A673 (cell line): ENCODE measurements around the gene KCNJ9. TPM values are rescaled to one million over a fixed set of nuclear protein-coding genes. Genes with fewer than 3 reads are reported as not detected.

Source experiments
- BruUV-seq: library from RNA; stranded (reverse); fragments of 400-500 nt; replicated peaks from 2 replicates; lab custom pipeline; 2021; lab: Mats Ljungman, UMichigan
- CTCF ChIA-PET: fragments of 300-600 bp; sonication (Branson Sonifier 250); formaldehyde crosslinking; loops from one replicate; lab custom pipeline; 2022; ENCODE audit warnings: antibody characterized with exemption; lab: Charles Lee
- POLR2A ChIA-PET: fragments of 300-600 bp; sonication (Branson Sonifier 250); formaldehyde crosslinking; loops from one replicate; lab custom pipeline; 2022; ENCODE audit warnings: antibody characterized with exemption; ENCODE audit not compliant: low non-redundant PET; lab: Charles Lee
- DNase-seq: peaks from one replicate; pipeline ENCODE4 v3.0.0-alpha.2; 2015; ENCODE audit warnings: low spot score
- H3K27ac ChIP-seq: fragments of 200-600 bp; sonication (generic); 2 replicates; pipeline ENCODE4 v1.5.1; 2016; ENCODE audit warnings: mixed run types, low read depth, mild to moderate bottlenecking, mixed read lengths, antibody characterized with exemption, low read length; ENCODE audit not compliant: poor library complexity, severe bottlenecking
- H3K27me3 ChIP-seq: fragments of 200-600 bp; sonication (generic); replicated peaks from 2 replicates; pipeline ENCODE4 v1.6.1; 2017; ENCODE audit warnings: mixed run types, low read depth, mild to moderate bottlenecking, mixed read lengths, antibody characterized with exemption, low read length; ENCODE audit not compliant: insufficient read depth, poor library complexity
- H3K36me3 ChIP-seq: fragments of 200-600 bp; sonication (generic); 2 replicates; pipeline ENCODE4 v1.6.1; 2016; ENCODE audit warnings: mixed run types, mild to moderate bottlenecking, mixed read lengths, antibody characterized with exemption, low read length; ENCODE audit not compliant: insufficient read depth, poor library complexity, severe bottlenecking
- H3K4me1 ChIP-seq: fragments of 200-600 bp; sonication (generic); 2 replicates; pipeline ENCODE4 v1.6.1; 2017; ENCODE audit warnings: mixed run types, mild to moderate bottlenecking, mixed read lengths, antibody characterized with exemption, low read length; ENCODE audit not compliant: insufficient read depth, poor library complexity, severe bottlenecking
- H3K4me3 ChIP-seq: fragments of 200-600 bp; sonication (generic); 2 replicates; pipeline ENCODE4 v1.5.1; 2016; ENCODE audit warnings: low read depth, mixed run types, mild to moderate bottlenecking, mixed read lengths, low read length; ENCODE audit not compliant: poor library complexity, severe bottlenecking
- H3K9me3 ChIP-seq: fragments of 200-600 bp; sonication (generic); 2 replicates; pipeline ENCODE4 v1.6.1; 2016; ENCODE audit warnings: mixed run types, low read depth, mild to moderate bottlenecking, mixed read lengths, antibody characterized with exemption, low read length; ENCODE audit not compliant: poor library complexity, severe bottlenecking
- CTCF ChIP-seq: fragments of 300-800, 200-600 bp; sonication (generic); conservative IDR thresholded peaks from 2 replicates; pipeline ENCODE4 v1.5.1; 2017; ENCODE audit warnings: low read depth, mild to moderate bottlenecking, antibody characterized with exemption, low read length, moderate library complexity, mixed read lengths
- EZH2 ChIP-seq: fragments of 200-600 bp; sonication (generic); IDR thresholded peaks from 2 replicates; pipeline ENCODE4 v1.6.1; 2017; ENCODE audit warnings: borderline replicate concordance, low read depth, mild to moderate bottlenecking, mixed read lengths, antibody characterized with exemption, low read length; ENCODE audit not compliant: poor library complexity, severe bottlenecking
- intact Hi-C: fragments of 100-400 bp; cut with micrococcal nuclease; formaldehyde crosslinking; loops from one replicate; pipeline ENCODE4 v1.10.0; 2022; ENCODE audit not compliant: unreplicated experiment
- total RNA-seq: library from RNA; stranded (reverse); gene quantifications from 2 replicates; pipeline ENCODE4 v1.2.3, GENCODE V29; 2021

The KCNJ9 gene
- total RNA-seq, 1 experiment from 2014 or later, result not detected

GRCh38 chr1:160094806-160095205 is 13.5 kb downstream of the KCNJ9 start:
- Histone ChIP-seq H3K36me3 (no peaks in the 10 kb centered on the region), H3K4me1 (peaks cover 12% of the 10 kb centered on the region), H3K9me3 (no peaks in the 10 kb centered on the region), H3K27me3 (no peaks in the 10 kb centered on the region), H3K4me3 (no peak overlapping the region), H3K27ac (no peak overlapping the region)
- ChIA-PET CTCF (no interaction called here), POLR2A (no interaction called here)
- no peak for DNase-seq
- TF ChIP-seq CTCF, result no peak
- no peak for TF ChIP-seq EZH2
- no TSS peak for BruUV-seq
- intact Hi-C loops, result no loop called here

GRCh38 chr1:160095382-160096105 is 14.2 kb downstream of the KCNJ9 start:
- POLR2A ChIA-PET, result no interaction called here
- DNase-seq, result no peak
- CTCF ChIA-PET, result no interaction called here
- intact Hi-C loops, result no loop called here
- Histone ChIP-seq H3K4me1 (peaks cover 12% of the 10 kb centered on the region), H3K36me3 (no peaks in the 10 kb centered on the region), H3K4me3 (no peak overlapping the region), H3K9me3 (no peaks in the 10 kb centered on the region), H3K27me3 (no peaks in the 10 kb centered on the region), H3K27ac (no peak overlapping the region)
- TF ChIP-seq CTCF (no peak), EZH2 (no peak)
- BruUV-seq, result no TSS peak

- ChIA-PET CTCF (no interaction called here), POLR2A (no interaction called here)
- no peaks in the 10 kb centered on the region for H3K9me3 ChIP-seq
- no peak for DNase-seq
- H3K4me1 ChIP-seq, result peaks cover 17% of the 10 kb centered on the region
- H3K4me3 ChIP-seq, result no peak overlapping the region
- no peak for TF ChIP-seq CTCF
- no TSS peak for BruUV-seq
- H3K27ac ChIP-seq, result no peak overlapping the region
- no peaks in the 10 kb centered on the region for H3K36me3 ChIP-seq
- intact Hi-C loops, result no loop called here
- no peaks in the 10 kb centered on the region for H3K27me3 ChIP-seq
Measured at GRCh38 chr1:160096274-160097116, 15.2 kb downstream of the KCNJ9 start.
